Astrocyte of the spinal cord (primary cell): Measurements from ENCODE around the gene RSKR.

ENCODE experiments used
- DNase-seq: peaks from one replicate; pipeline ENCODE4 v3.0.0; 2011; ENCODE audit warnings: low read depth, low spot score
- H3K4me3 ChIP-seq: 2 replicates; pipeline ENCODE4 v1.5.1; 2011; ENCODE audit warnings: low read depth, mild to moderate bottlenecking, low read length, moderate library complexity
- CTCF ChIP-seq: IDR thresholded peaks from 2 replicates; pipeline ENCODE4 v1.5.1; 2012; ENCODE audit warnings: low read depth, mild to moderate bottlenecking, low read length, inconsistent platforms
- in situ Hi-C: cut with HindIII; loops from 2 replicates; pipeline ENCODE4 v1.10.0; 2017; ENCODE audit warnings: low sequenced_read_pairs

Gene RSKR

GRCh38 chr17:28598389-28598788 is 15.6 kb downstream of the RSKR start:
- in situ Hi-C loops = no loop called here
- no peak for DNase-seq
- H3K4me3 ChIP-seq = peak overlapping the region; percentile 89
- no peak for TF ChIP-seq CTCF

GRCh38 chr17:28597606-28598383 is 16.2 kb downstream of the RSKR start:
- no peak for TF ChIP-seq CTCF
- DNase-seq = no peak
- H3K4me3 ChIP-seq = peak overlapping the region; percentile 89
- in situ Hi-C loops = no loop called here

GRCh38 chr17:28592260-28592659 is 21.7 kb downstream of the RSKR start:
- no peak for DNase-seq
- no peak for TF ChIP-seq CTCF
- in situ Hi-C loops = no loop called here
- no peak overlapping the region for H3K4me3 ChIP-seq

- in situ Hi-C loops = no loop called here
- no peak for DNase-seq
- H3K4me3 ChIP-seq = no peak overlapping the region
- no peak for TF ChIP-seq CTCF
Measured at GRCh38 chr17:28585851-28586250, 28.1 kb downstream of the RSKR start.

GRCh38 chr17:28584434-28584833 is 29.6 kb downstream of the RSKR start:
- H3K4me3 ChIP-seq = no peak overlapping the region
- in situ Hi-C loops = no loop called here
- no peak for DNase-seq
- TF ChIP-seq CTCF = no peak

GRCh38 chr17:28582513-28582912 is 31.5 kb downstream of the RSKR start:
- TF ChIP-seq CTCF = no peak

More at GRCh38 chr17:28582513-28582912, 31.5 kb downstream of the RSKR start:
- no peak for DNase-seq
- in situ Hi-C loops = no loop called here
- no peak overlapping the region for H3K4me3 ChIP-seq
